SH-SY5Y (cell line): Measurements from ENCODE around the gene RNF222.

Experiments
- GATA2 ChIP-seq: IDR thresholded peaks from 2 replicates; pipeline ENCODE4 v1.6.1; 2011; ENCODE audit warnings: mild to moderate bottlenecking, low read depth, low read length
- GATA3 ChIP-seq: IDR thresholded peaks from 2 replicates; pipeline ENCODE4 v1.6.1; 2011; ENCODE audit warnings: low read depth, mild to moderate bottlenecking, low read length, moderate library complexity

GRCh38 chr17:8365143-8365542, 32.5 kb downstream of the RNF222 start:
- TF ChIP-seq GATA3 (no peak), GATA2 (no peak)
